Natural killer cell (primary cell): Measurements from ENCODE around the gene ELAVL1. TPM values are rescaled to one million over a fixed set of nuclear protein-coding genes. Genes with fewer than 3 reads are reported as not detected.
"Not testable (repeated sequence)": the region's sequence is repeated elsewhere in the genome, so short reads cannot be mapped to it uniquely, and the experiment has no call there.

Experiments
- ATAC-seq, 3 donors: fragments of 150-1000 bp in 2 of 3; fragments of 200-7000 bp in 1 of 3; cut with Tn5 transposase; 1 replicate in 1 of 3; 2 replicates in 2 of 3; pipeline ENCODE4 v1.10.0; 2021; ENCODE audit warnings: mild to moderate bottlenecking in 2 of 3, moderate library complexity in 2 of 3
- DNase-seq, 2 donors: peaks; one replicate each; pipeline versions ENCODE4 v3.0.0 to v3.0.0-alpha.2; 2013 to 2021; ENCODE audit warnings: mixed read lengths in 1 of 2
- H3K27ac ChIP-seq: one replicate; pipeline ENCODE4 v1.5.1; 2013; ENCODE audit warnings: mild to moderate bottlenecking, low read length
- H3K27me3 ChIP-seq: one replicate; pipeline ENCODE4 v1.6.1; 2013; ENCODE audit warnings: low read length; ENCODE audit not compliant: control insufficient read depth, insufficient read depth
- H3K36me3 ChIP-seq: one replicate; pipeline ENCODE4 v1.6.1; 2013; ENCODE audit warnings: low read length; ENCODE audit not compliant: control insufficient read depth, insufficient read depth
- H3K4me1 ChIP-seq: one replicate; pipeline ENCODE4 v1.6.1; 2013; ENCODE audit warnings: low read length; ENCODE audit not compliant: control insufficient read depth, insufficient read depth
- H3K4me3 ChIP-seq: one replicate; pipeline ENCODE4 v1.5.1; 2013; ENCODE audit warnings: low read length
- H3K9me3 ChIP-seq: one replicate; pipeline ENCODE4 v1.6.1; 2013; ENCODE audit warnings: low read length; ENCODE audit not compliant: control insufficient read depth, insufficient read depth
- H3K27ac Mint-ChIP-seq, 2 donors: one replicate each; pipeline ENCODE4 v1.8.0; 2022; ENCODE audit warnings: mild to moderate bottlenecking in 2 of 2, mixed read lengths in 2 of 2, moderate library complexity in 1 of 2
- H3K27me3 Mint-ChIP-seq, 2 donors: one replicate each; pipeline ENCODE4 v1.8.0; 2022; ENCODE audit warnings: low read depth in 2 of 2, mixed read lengths in 2 of 2
- H3K36me3 Mint-ChIP-seq: one replicate; pipeline ENCODE4 v1.8.0; 2022; ENCODE audit warnings: mixed read lengths
- H3K4me1 Mint-ChIP-seq, 2 donors: one replicate each; pipeline ENCODE4 v1.8.0; 2022; ENCODE audit warnings: mixed read lengths in 2 of 2
- H3K4me3 Mint-ChIP-seq: one replicate; pipeline ENCODE4 v1.8.0; 2022; ENCODE audit warnings: mild to moderate bottlenecking, moderate library complexity, mixed read lengths
- H3K9me3 Mint-ChIP-seq, 2 donors: one replicate each; pipeline ENCODE4 v1.8.0; 2022; ENCODE audit warnings: mixed read lengths in 2 of 2
- CTCF ChIP-seq: fragments of 200-600 bp; IDR thresholded peaks from one replicate; pipeline ENCODE4 v1.8.0; 2022; ENCODE audit warnings: antibody characterized with exemption
- WGBS: methylation state at CpG from one replicate; pipeline ENCODE4 v1.1.7; 2013; ENCODE audit warnings: missing lambda C conversion rate; ENCODE audit not compliant: insufficient coverage; 5-methylcytosine and 5-hydroxymethylcytosine counted together
- intact Hi-C: fragments of 100-400 bp; cut with micrococcal nuclease; formaldehyde crosslinking; loops from one replicate; pipeline ENCODE4 v1.14.2; 2022
- total RNA-seq, 4 donors: library from RNA; stranded (reverse); fragments of 120-200 nt in 1 of 4; gene quantifications; one replicate each; pipeline versions ENCODE4 v1.2.3 to v1.2.4, GENCODE V29; 2013 to 2022

ELAVL1 gene
- total RNA-seq, 3 donors from 2014 or later (not counting 1 experiment from before 2014, with no cell fraction given), result 36.9 to 43.9 (median 43.8) TPM

GRCh38 chr19:8030960-8031359 is 25.5 kb upstream of the ELAVL1 start:
- DNase-seq (no peak), ATAC-seq (no peak)
- Mint-ChIP-seq H3K36me3 (no peaks in the 10 kb centered on the region), H3K27ac (no peak overlapping the region), H3K4me1 (no peaks in the 10 kb centered on the region), H3K4me3 (no peak overlapping the region), H3K9me3 (no peaks in the 10 kb centered on the region), H3K27me3 (no peaks in the 10 kb centered on the region)
- no peaks in the 10 kb centered on the region for H3K27me3 ChIP-seq
- no peaks in the 10 kb centered on the region for H3K9me3 ChIP-seq
- H3K4me1 ChIP-seq, result no peaks in the 10 kb centered on the region
- no peak overlapping the region for H3K4me3 ChIP-seq
- intact Hi-C loops, result no loop called here
- WGBS, result 97% methylated on average over 7 of the region's 8 CpGs
- no peak for TF ChIP-seq CTCF
- no peaks in the 10 kb centered on the region for H3K36me3 ChIP-seq
- no peak overlapping the region for H3K27ac ChIP-seq

GRCh38 chr19:8028951-8029491 is 23.6 kb upstream of the ELAVL1 start:
- DNase-seq (no peak), ATAC-seq (no peak)
- no peak for TF ChIP-seq CTCF
- Mint-ChIP-seq H3K27me3 (no peaks in the 10 kb centered on the region), H3K27ac (no peak overlapping the region), H3K36me3 (no peaks in the 10 kb centered on the region), H3K9me3 (no peaks in the 10 kb centered on the region), H3K4me1 (no peaks in the 10 kb centered on the region), H3K4me3 (no peak overlapping the region)
- Histone ChIP-seq H3K27ac (no peak overlapping the region), H3K4me3 (no peak overlapping the region), H3K27me3 (no peaks in the 10 kb centered on the region), H3K4me1 (no peaks in the 10 kb centered on the region), H3K9me3 (no peaks in the 10 kb centered on the region), H3K36me3 (no peaks in the 10 kb centered on the region)
- intact Hi-C loops, result no loop called here
- 82% methylated on average over 12 of the region's 12 CpGs for WGBS

- Mint-ChIP-seq H3K36me3 (no peaks in the 10 kb centered on the region), H3K4me1 (no peaks in the 10 kb centered on the region)
- WGBS, result 75% methylated on average over 5 of the region's 5 CpGs
Measured at GRCh38 chr19:8025316-8025715, 19.9 kb upstream of the ELAVL1 start.

GRCh38 chr19:8024256-8024655 is 18.8 kb upstream of the ELAVL1 start:
- H3K4me1 ChIP-seq, H3K27me3 Mint-ChIP-seq, H3K4me3 Mint-ChIP-seq, H3K27me3 ChIP-seq, DNase-seq, ATAC-seq, H3K36me3 ChIP-seq, H3K27ac Mint-ChIP-seq, H3K9me3 Mint-ChIP-seq, H3K4me1 Mint-ChIP-seq, H3K36me3 Mint-ChIP-seq, H3K4me3 ChIP-seq, H3K9me3 ChIP-seq, intact Hi-C loops, H3K27ac ChIP-seq: not testable (repeated sequence)
- 85% methylated on average over 3 of the region's 3 CpGs for WGBS

More at GRCh38 chr19:8025316-8025715, 19.9 kb upstream of the ELAVL1 start:
- Histone ChIP-seq H3K9me3 (no peaks in the 10 kb centered on the region), H3K27ac (no peak overlapping the region), H3K27me3 (no peaks in the 10 kb centered on the region), H3K4me1 (no peaks in the 10 kb centered on the region), H3K36me3 (no peaks in the 10 kb centered on the region), H3K4me3 (no peak overlapping the region)
- ATAC-seq (no peak), DNase-seq (no peak)
- no peak for TF ChIP-seq CTCF
- Mint-ChIP-seq H3K27me3 (no peaks in the 10 kb centered on the region), H3K4me3 (no peak overlapping the region), H3K9me3 (no peaks in the 10 kb centered on the region), H3K27ac (no peak overlapping the region)
- intact Hi-C loops, result no loop called here
